ACC112 (cell line): ENCODE measurements around the gene MTOR.
"Not testable (repeated sequence)": the region's sequence is repeated elsewhere in the genome, so short reads cannot be mapped to it uniquely, and the experiment has no call there.

Experiments used
- H2AFZ ChIP-seq: fragments of 200-600 bp; sonication (generic); one replicate; pipeline ENCODE4 v1.6.0; 2017; ENCODE audit warnings: antibody characterized with exemption, low read length; ENCODE audit not compliant: unreplicated experiment
- H3K27ac ChIP-seq: fragments of 200-600 bp; sonication (generic); 2 replicates; pipeline ENCODE4 v1.5.1; 2014; ENCODE audit warnings: low read depth, mild to moderate bottlenecking, antibody characterized with exemption, low read length, moderate library complexity
- H3K27me3 ChIP-seq: fragments of 200-600 bp; sonication (generic); 2 replicates; pipeline ENCODE4 v1.6.1; 2014; ENCODE audit warnings: mild to moderate bottlenecking, antibody characterized with exemption, low read length, moderate library complexity, mixed read lengths; ENCODE audit not compliant: insufficient read depth
- H3K36me3 ChIP-seq: fragments of 200-600 bp; sonication (generic); 2 replicates; pipeline ENCODE4 v1.6.1; 2016; ENCODE audit warnings: mild to moderate bottlenecking, antibody characterized with exemption, low read length, moderate library complexity, mixed read lengths; ENCODE audit not compliant: insufficient read depth
- H3K4me1 ChIP-seq: fragments of 200-600 bp; sonication (generic); one replicate; pipeline ENCODE4 v1.6.1; 2016; ENCODE audit warnings: low read length, mixed read lengths; ENCODE audit not compliant: insufficient read depth, unreplicated experiment, control insufficient read depth
- H3K4me3 ChIP-seq: fragments of 200-600 bp; sonication (generic); 2 replicates; pipeline ENCODE4 v1.5.1; 2014; ENCODE audit warnings: mild to moderate bottlenecking, low read depth, low read length
- H3K79me2 ChIP-seq: fragments of 200-600 bp; sonication (generic); one replicate; pipeline ENCODE4 v1.6.0; 2016; ENCODE audit warnings: low read length; ENCODE audit not compliant: control insufficient read depth, unreplicated experiment, insufficient read depth

MTOR gene

GRCh38 chr1:11182884-11183283 lies 79.5 kb downstream of the MTOR start:
- no peak overlapping the region for H3K27ac ChIP-seq
- H3K27me3 ChIP-seq: no peaks in the 10 kb centered on the region
- peaks cover 31% of the 10 kb centered on the region for H3K4me1 ChIP-seq
- peaks cover 11% of the 10 kb centered on the region; the same call in 1 of the 2 replicates for H3K36me3 ChIP-seq
- no peaks in the 10 kb centered on the region for H3K79me2 ChIP-seq
- no peak overlapping the region for H2AFZ ChIP-seq
- H3K4me3 ChIP-seq: no peak overlapping the region

GRCh38 chr1:11180342-11180744 lies 82.0 kb downstream of the MTOR start:
- no peaks in the 10 kb centered on the region for H3K27me3 ChIP-seq
- no peak overlapping the region for H2AFZ ChIP-seq
- no peak overlapping the region for H3K4me3 ChIP-seq
- no peaks in the 10 kb centered on the region for H3K79me2 ChIP-seq
- H3K4me1 ChIP-seq: peaks cover 33% of the 10 kb centered on the region
- peaks cover 11% of the 10 kb centered on the region; the same call in 1 of the 2 replicates for H3K36me3 ChIP-seq
- H3K27ac ChIP-seq: peak overlapping the region; percentile 42; the same call in 1 of the 2 replicates

DNA sequence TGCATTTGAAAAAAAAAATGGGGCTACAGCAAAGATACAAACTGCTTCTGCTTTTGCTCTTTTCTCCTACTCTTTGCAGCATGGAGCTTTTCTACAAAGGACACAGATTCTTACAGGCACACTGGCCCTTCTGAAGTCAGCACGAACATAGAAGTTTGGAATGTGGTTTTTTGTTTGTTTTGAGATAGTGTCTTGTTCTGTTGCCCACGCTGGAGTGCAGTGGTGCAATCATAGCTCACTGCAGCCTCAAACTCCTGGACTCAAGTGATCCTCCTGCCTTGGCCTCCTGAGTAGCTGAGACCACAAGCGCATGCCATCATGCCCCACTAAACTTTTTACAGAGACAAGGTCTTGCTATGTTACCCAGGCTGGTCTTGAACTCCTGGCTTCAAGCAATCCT lies 82.6 kb downstream of the MTOR start:
- peaks cover 11% of the 10 kb centered on the region; the same call in 1 of the 2 replicates for H3K36me3 ChIP-seq
- H2AFZ ChIP-seq, H3K79me2 ChIP-seq, H3K4me3 ChIP-seq, H3K27me3 ChIP-seq: not testable (repeated sequence)
- peak overlapping the region; percentile 42; the same call in 1 of the 2 replicates for H3K27ac ChIP-seq
- H3K4me1 ChIP-seq: peaks cover 33% of the 10 kb centered on the region

DNA sequence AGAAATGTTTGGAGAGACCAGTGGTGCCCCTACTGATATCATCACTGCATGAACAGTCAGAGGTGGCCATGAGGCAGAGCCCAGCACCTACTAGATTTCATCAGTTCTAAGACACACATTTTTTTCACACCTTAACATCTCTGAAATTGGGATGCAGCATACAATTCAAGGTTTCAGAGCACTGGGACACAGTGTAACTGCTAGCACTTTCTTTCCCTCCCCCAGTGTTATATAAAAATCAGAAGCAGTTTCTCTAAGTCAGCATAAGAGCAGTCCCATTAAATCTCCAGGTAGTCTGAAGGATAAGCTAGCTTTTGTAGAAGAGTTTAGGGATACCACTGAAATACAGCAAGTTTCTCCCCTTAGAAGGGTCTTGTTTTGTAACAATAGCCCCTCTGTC lies 83.2 kb downstream of the MTOR start:
- H3K4me3 ChIP-seq: no peak overlapping the region
- H2AFZ ChIP-seq: no peak overlapping the region
- H3K27ac ChIP-seq: no peak overlapping the region
- peaks cover 7% of the 10 kb centered on the region; the same call in 1 of the 2 replicates for H3K36me3 ChIP-seq
- H3K79me2 ChIP-seq: no peaks in the 10 kb centered on the region
- peaks cover 33% of the 10 kb centered on the region for H3K4me1 ChIP-seq
- no peaks in the 10 kb centered on the region for H3K27me3 ChIP-seq

DNA sequence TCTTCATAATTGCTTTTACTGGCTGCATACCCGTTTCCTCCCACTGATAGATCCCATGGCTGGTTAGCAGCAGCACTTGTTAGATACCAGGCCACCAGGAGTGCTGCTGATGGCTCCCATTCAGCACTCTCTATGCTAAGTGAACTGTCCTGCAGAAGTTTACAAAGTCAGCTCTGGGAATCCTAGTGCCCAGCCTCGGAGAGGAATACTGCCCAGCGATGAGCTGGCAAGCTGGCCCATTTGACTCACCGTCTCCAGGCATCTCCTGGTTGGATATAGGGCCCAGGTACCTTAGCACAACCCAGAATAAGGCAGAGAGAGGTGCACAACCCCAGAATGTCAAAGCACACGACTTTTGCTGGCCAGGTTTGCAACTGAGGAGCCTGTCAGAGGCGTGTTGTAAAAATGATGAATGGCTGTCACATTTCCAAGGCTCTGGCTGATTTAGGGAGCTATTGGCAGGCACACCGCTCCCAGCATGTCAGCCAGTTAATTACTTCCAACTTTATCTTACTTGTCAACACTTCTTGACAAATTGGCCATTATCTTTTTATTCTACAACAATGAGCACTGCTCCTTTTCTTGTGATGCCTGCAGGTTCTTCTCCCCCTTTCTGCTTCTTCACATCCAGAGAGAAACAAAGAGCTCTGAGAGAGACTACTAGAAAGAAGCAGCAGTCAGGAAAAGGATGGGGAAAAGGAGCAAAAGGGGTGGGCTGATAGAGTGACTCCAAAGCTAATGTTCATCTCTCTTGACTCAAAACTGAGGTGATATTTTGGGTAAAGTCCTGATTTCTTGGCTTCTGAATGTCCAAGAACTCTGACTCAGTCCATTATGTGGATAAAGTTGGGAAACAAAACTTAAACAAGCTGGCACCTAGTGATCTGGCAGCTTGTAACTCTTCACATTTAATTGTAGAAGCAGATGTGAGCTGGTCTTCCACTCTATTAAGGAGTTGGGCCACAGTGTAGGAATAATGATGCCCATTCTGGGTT lies 84.0 kb downstream of the MTOR start:
- Histone ChIP-seq H3K36me3 (peaks cover 5% of the 10 kb centered on the region; the same call in 1 of the 2 replicates), H3K4me3 (no peak overlapping the region), H3K27me3 (no peaks in the 10 kb centered on the region), H3K27ac (no peak overlapping the region), H2AFZ (no peak overlapping the region), H3K79me2 (no peaks in the 10 kb centered on the region), H3K4me1 (peaks cover 33% of the 10 kb centered on the region)

- no peaks in the 10 kb centered on the region for H3K27me3 ChIP-seq
- H3K27ac ChIP-seq: no peak overlapping the region
- H3K4me3 ChIP-seq: no peak overlapping the region
- no peaks in the 10 kb centered on the region for H3K79me2 ChIP-seq
- H3K36me3 ChIP-seq: no peaks in the 10 kb centered on the region
- peaks cover 33% of the 10 kb centered on the region for H3K4me1 ChIP-seq
- no peak overlapping the region for H2AFZ ChIP-seq
Observed at GRCh38 chr1:11176081-11176706, 86.2 kb downstream of the MTOR start.

- Histone ChIP-seq H3K79me2 (no peaks in the 10 kb centered on the region), H3K4me3 (no peak overlapping the region), H2AFZ (no peak overlapping the region), H3K27ac (no peak overlapping the region), H3K36me3 (no peaks in the 10 kb centered on the region), H3K27me3 (no peaks in the 10 kb centered on the region), H3K4me1 (peaks cover 26% of the 10 kb centered on the region)
Observed at GRCh38 chr1:11175461-11175860, 86.9 kb downstream of the MTOR start.

GRCh38 chr1:11174261-11174942 lies 87.9 kb downstream of the MTOR start:
- Histone ChIP-seq H3K4me1 (peaks cover 17% of the 10 kb centered on the region), H3K27me3 (no peaks in the 10 kb centered on the region), H3K79me2 (no peaks in the 10 kb centered on the region), H3K27ac (no peak overlapping the region), H3K4me3 (no peak overlapping the region), H3K36me3 (0 out of 2 replicates have a peak, but pooled peaks cover 2% of the 10 kb centered on the region), H2AFZ (no peak overlapping the region)

DNA sequence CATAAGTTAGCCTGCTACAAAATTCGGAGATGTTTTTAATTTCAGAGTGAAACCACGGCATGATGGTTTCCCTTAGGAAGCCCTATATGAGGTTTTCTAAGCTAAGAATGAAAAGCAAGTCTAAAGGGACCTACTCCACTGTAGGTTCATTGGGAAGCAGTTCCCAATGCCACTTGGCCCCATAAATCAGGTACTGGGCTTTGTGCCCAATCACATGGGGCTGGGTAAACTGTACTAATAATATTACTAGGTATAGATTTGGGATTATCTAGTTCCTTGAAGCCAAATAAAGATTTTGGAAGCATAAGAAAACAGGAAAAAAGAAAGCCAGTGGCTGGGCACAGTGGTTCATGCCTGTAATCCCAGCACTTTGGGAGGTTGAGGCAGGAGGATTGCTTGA lies 92.2 kb downstream of the MTOR start:
- Histone ChIP-seq H2AFZ (no peak overlapping the region), H3K27me3 (no peaks in the 10 kb centered on the region), H3K79me2 (no peaks in the 10 kb centered on the region), H3K36me3 (peaks cover 7% of the 10 kb centered on the region; the same call in 1 of the 2 replicates), H3K27ac (no peak overlapping the region), H3K4me3 (no peak overlapping the region), H3K4me1 (no peaks in the 10 kb centered on the region)

DNA sequence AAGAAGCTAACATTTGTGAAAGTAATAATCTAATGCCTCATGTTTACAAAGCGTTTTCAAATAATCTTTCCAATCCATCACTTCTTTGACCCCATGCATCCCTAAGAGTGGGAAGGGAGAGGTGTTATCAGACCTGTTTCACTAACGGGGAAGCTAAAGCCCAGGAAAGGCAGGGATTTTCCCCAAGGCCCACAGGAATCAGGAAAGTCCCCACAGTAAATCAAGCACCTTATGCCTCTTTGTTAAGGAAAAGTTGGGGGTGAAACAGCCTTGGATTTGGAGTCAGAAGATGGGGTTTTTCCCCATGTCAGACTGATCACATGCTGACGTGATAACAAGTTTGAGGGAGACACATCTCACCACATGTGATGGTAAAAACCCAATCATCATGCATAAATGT lies 93.1 kb downstream of the MTOR start:
- peaks cover 7% of the 10 kb centered on the region; the same call in 1 of the 2 replicates for H3K36me3 ChIP-seq
- no peaks in the 10 kb centered on the region for H3K4me1 ChIP-seq
- H3K4me3 ChIP-seq: no peak overlapping the region
- no peak overlapping the region for H3K27ac ChIP-seq
- no peaks in the 10 kb centered on the region for H3K79me2 ChIP-seq
- H2AFZ ChIP-seq: no peak overlapping the region
- H3K27me3 ChIP-seq: no peaks in the 10 kb centered on the region
